Natural killer cell (primary cell): ENCODE results near the gene MEGF6. TPM values are rescaled to one million over a fixed set of nuclear protein-coding genes. Genes with fewer than 3 reads are reported as not detected.

Experiments used
- ATAC-seq, 3 donors: fragments of 150-1000 bp in 2 of 3; fragments of 200-7000 bp in 1 of 3; cut with Tn5 transposase; 1 replicate in 1 of 3; 2 replicates in 2 of 3; pipeline ENCODE4 v1.10.0; 2021; ENCODE audit warnings: mild to moderate bottlenecking in 2 of 3, moderate library complexity in 2 of 3
- DNase-seq, 2 donors: peaks; one replicate each; pipeline versions ENCODE4 v3.0.0 to v3.0.0-alpha.2; 2013 to 2021; ENCODE audit warnings: mixed read lengths in 1 of 2
- H3K27ac ChIP-seq: one replicate; pipeline ENCODE4 v1.5.1; 2013; ENCODE audit warnings: mild to moderate bottlenecking, low read length
- H3K27me3 ChIP-seq: one replicate; pipeline ENCODE4 v1.6.1; 2013; ENCODE audit warnings: low read length; ENCODE audit not compliant: control insufficient read depth, insufficient read depth
- H3K36me3 ChIP-seq: one replicate; pipeline ENCODE4 v1.6.1; 2013; ENCODE audit warnings: low read length; ENCODE audit not compliant: control insufficient read depth, insufficient read depth
- H3K4me1 ChIP-seq: one replicate; pipeline ENCODE4 v1.6.1; 2013; ENCODE audit warnings: low read length; ENCODE audit not compliant: control insufficient read depth, insufficient read depth
- H3K4me3 ChIP-seq: one replicate; pipeline ENCODE4 v1.5.1; 2013; ENCODE audit warnings: low read length
- H3K9me3 ChIP-seq: one replicate; pipeline ENCODE4 v1.6.1; 2013; ENCODE audit warnings: low read length; ENCODE audit not compliant: control insufficient read depth, insufficient read depth
- H3K27ac Mint-ChIP-seq, 2 donors: one replicate each; pipeline ENCODE4 v1.8.0; 2022; ENCODE audit warnings: mild to moderate bottlenecking in 2 of 2, mixed read lengths in 2 of 2, moderate library complexity in 1 of 2
- H3K27me3 Mint-ChIP-seq, 2 donors: one replicate each; pipeline ENCODE4 v1.8.0; 2022; ENCODE audit warnings: low read depth in 2 of 2, mixed read lengths in 2 of 2
- H3K36me3 Mint-ChIP-seq: one replicate; pipeline ENCODE4 v1.8.0; 2022; ENCODE audit warnings: mixed read lengths
- H3K4me1 Mint-ChIP-seq, 2 donors: one replicate each; pipeline ENCODE4 v1.8.0; 2022; ENCODE audit warnings: mixed read lengths in 2 of 2
- H3K4me3 Mint-ChIP-seq: one replicate; pipeline ENCODE4 v1.8.0; 2022; ENCODE audit warnings: mild to moderate bottlenecking, moderate library complexity, mixed read lengths
- H3K9me3 Mint-ChIP-seq, 2 donors: one replicate each; pipeline ENCODE4 v1.8.0; 2022; ENCODE audit warnings: mixed read lengths in 2 of 2
- CTCF ChIP-seq: fragments of 200-600 bp; IDR thresholded peaks from one replicate; pipeline ENCODE4 v1.8.0; 2022; ENCODE audit warnings: antibody characterized with exemption
- WGBS: methylation state at CpG from one replicate; pipeline ENCODE4 v1.1.7; 2013; ENCODE audit warnings: missing lambda C conversion rate; ENCODE audit not compliant: insufficient coverage; 5-methylcytosine and 5-hydroxymethylcytosine counted together
- intact Hi-C: fragments of 100-400 bp; cut with micrococcal nuclease; formaldehyde crosslinking; loops from one replicate; pipeline ENCODE4 v1.14.2; 2022
- total RNA-seq, 4 donors: library from RNA; stranded (reverse); fragments of 120-200 nt in 1 of 4; gene quantifications; one replicate each; pipeline versions ENCODE4 v1.2.3 to v1.2.4, GENCODE V29; 2013 to 2022

MEGF6 gene
- total RNA-seq, 3 donors from 2014 or later (not counting 1 experiment from before 2014, with no cell fraction given), result 3.1 to 15.6 (median 5.1) TPM

- H3K27me3 Mint-ChIP-seq, result no peaks in the 10 kb centered on the region
- intact Hi-C loops, result no loop called here
- Histone ChIP-seq H3K36me3 (no peaks in the 10 kb centered on the region), H3K4me3 (no peak overlapping the region), H3K9me3 (no peaks in the 10 kb centered on the region), H3K27ac (no peak overlapping the region), H3K27me3 (no peaks in the 10 kb centered on the region), H3K4me1 (no peaks in the 10 kb centered on the region)
- H3K4me3 Mint-ChIP-seq, result no peak overlapping the region
- DNase-seq (no peak), ATAC-seq (no peak)
- no peak for TF ChIP-seq CTCF
- no peaks in the 10 kb centered on the region for H3K36me3 Mint-ChIP-seq
- no peaks in the 10 kb centered on the region for H3K4me1 Mint-ChIP-seq
- H3K27ac Mint-ChIP-seq, result no peak overlapping the region
- 89% methylated on average over 21 of the region's 21 CpGs for WGBS
- H3K9me3 Mint-ChIP-seq, result no peaks in the 10 kb centered on the region
Observed at GRCh38 chr1:3545363-3546047, 65.8 kb downstream of the MEGF6 start.

GRCh38 chr1:3544040-3544977, 67.0 kb downstream of the MEGF6 start:
- no peaks in the 10 kb centered on the region for H3K4me1 ChIP-seq
- no peaks in the 10 kb centered on the region for H3K4me1 Mint-ChIP-seq
- H3K36me3 ChIP-seq, result no peaks in the 10 kb centered on the region
- no peak overlapping the region for H3K27ac ChIP-seq
- H3K27ac Mint-ChIP-seq, result no peak overlapping the region
- no peak overlapping the region for H3K4me3 Mint-ChIP-seq
- no peaks in the 10 kb centered on the region for H3K9me3 ChIP-seq
- H3K27me3 ChIP-seq, result no peaks in the 10 kb centered on the region
- peak in 1 of 3 donors; percentile 19 for ATAC-seq
- no peaks in the 10 kb centered on the region for H3K36me3 Mint-ChIP-seq
- WGBS, result 91% methylated on average over 33 of the region's 33 CpGs
- DNase-seq, result no peak
- intact Hi-C loops, result no loop called here
- TF ChIP-seq CTCF, result no peak
- no peak overlapping the region for H3K4me3 ChIP-seq
- no peaks in the 10 kb centered on the region for H3K27me3 Mint-ChIP-seq
- H3K9me3 Mint-ChIP-seq, result no peaks in the 10 kb centered on the region

GRCh38 chr1:3543076-3544039, 68.0 kb downstream of the MEGF6 start:
- Mint-ChIP-seq H3K9me3 (no peaks in the 10 kb centered on the region), H3K27ac (no peak overlapping the region), H3K4me1 (no peaks in the 10 kb centered on the region), H3K36me3 (no peaks in the 10 kb centered on the region), H3K4me3 (no peak overlapping the region), H3K27me3 (no peaks in the 10 kb centered on the region)
- no peaks in the 10 kb centered on the region for H3K36me3 ChIP-seq
- H3K9me3 ChIP-seq, result no peaks in the 10 kb centered on the region
- no peaks in the 10 kb centered on the region for H3K4me1 ChIP-seq
- no peak overlapping the region for H3K4me3 ChIP-seq
- ATAC-seq (no peak), DNase-seq (no peak)
- no peak overlapping the region for H3K27ac ChIP-seq
- 91% methylated on average over 49 of the region's 49 CpGs for WGBS
- intact Hi-C loops, result no loop called here
- TF ChIP-seq CTCF, result no peak
- no peaks in the 10 kb centered on the region for H3K27me3 ChIP-seq
